ENCODE data around the gene GANC. TPM values are rescaled to one million over a fixed set of nuclear protein-coding genes. Genes with fewer than 3 reads are reported as not detected.

GANC gene
- total RNA-seq, 1 experiment from 2014 or later: 15.8 TPM

GRCh38 chr15:42385980-42386700 is 113.1 kb downstream of the GANC start:
- H3K27ac Mint-ChIP-seq: no peak overlapping the region; a peak in 2 of 7 replicates
- peaks cover 2% of the 10 kb centered on the region; the same call in 1 of the 2 replicates for H3K27me3 Mint-ChIP-seq (ENCODE audit: low read depth)
- no peaks in the 10 kb centered on the region; a peak in 1 of 5 replicates for H3K9me3 Mint-ChIP-seq
- H3K79me2 ChIP-seq (ENCODE audit: insufficient read depth, low read length): no peaks in the 10 kb centered on the region
- H4K91ac ChIP-seq (ENCODE audit: insufficient read length, low read depth, low read length): no peak overlapping the region
- no peaks in the 10 kb centered on the region for H3K79me1 ChIP-seq (ENCODE audit: insufficient read depth, low read depth, low read length, poor library complexity, severe bottlenecking)
- H3K4me3 Mint-ChIP-seq: no peak overlapping the region
- H2AK5ac ChIP-seq (ENCODE audit: insufficient read length, low read length): no peak overlapping the region
- no peaks in the 10 kb centered on the region; a peak in 1 of 7 replicates for H3K36me3 Mint-ChIP-seq (ENCODE audit: insufficient read depth in 1 of 3, low read depth in 3 of 3)
- H3K56ac ChIP-seq (ENCODE audit: insufficient read length, low read depth, low read length): no peak overlapping the region
- H3K4ac ChIP-seq (ENCODE audit: low read depth, low read length): no peak overlapping the region
- no CpG with 5 or more reads among the region's 12 CpGs for WGBS (ENCODE audit: extremely low coverage, insufficient read length, low lambda C conversion rate)
- H2BK12ac ChIP-seq (ENCODE audit: insufficient read length, low read depth, low read length): no peak overlapping the region
- H3K9ac ChIP-seq (ENCODE audit: extremely low read depth, insufficient read length, low read length): no peak overlapping the region
- H2BK120ac ChIP-seq (ENCODE audit: low read depth, low read length, poor library complexity, severe bottlenecking): no peak overlapping the region
- H2BK20ac ChIP-seq (ENCODE audit: low read depth, low read length, poor library complexity, severe bottlenecking): no peak overlapping the region
- no peaks in the 10 kb centered on the region for H3K27me3 ChIP-seq (ENCODE audit: insufficient read depth, low read length)
- H3K23me2 ChIP-seq (ENCODE audit: insufficient read length, low read depth, low read length, poor library complexity, severe bottlenecking): no peaks in the 10 kb centered on the region
- TF ChIP-seq, protein P1, sequence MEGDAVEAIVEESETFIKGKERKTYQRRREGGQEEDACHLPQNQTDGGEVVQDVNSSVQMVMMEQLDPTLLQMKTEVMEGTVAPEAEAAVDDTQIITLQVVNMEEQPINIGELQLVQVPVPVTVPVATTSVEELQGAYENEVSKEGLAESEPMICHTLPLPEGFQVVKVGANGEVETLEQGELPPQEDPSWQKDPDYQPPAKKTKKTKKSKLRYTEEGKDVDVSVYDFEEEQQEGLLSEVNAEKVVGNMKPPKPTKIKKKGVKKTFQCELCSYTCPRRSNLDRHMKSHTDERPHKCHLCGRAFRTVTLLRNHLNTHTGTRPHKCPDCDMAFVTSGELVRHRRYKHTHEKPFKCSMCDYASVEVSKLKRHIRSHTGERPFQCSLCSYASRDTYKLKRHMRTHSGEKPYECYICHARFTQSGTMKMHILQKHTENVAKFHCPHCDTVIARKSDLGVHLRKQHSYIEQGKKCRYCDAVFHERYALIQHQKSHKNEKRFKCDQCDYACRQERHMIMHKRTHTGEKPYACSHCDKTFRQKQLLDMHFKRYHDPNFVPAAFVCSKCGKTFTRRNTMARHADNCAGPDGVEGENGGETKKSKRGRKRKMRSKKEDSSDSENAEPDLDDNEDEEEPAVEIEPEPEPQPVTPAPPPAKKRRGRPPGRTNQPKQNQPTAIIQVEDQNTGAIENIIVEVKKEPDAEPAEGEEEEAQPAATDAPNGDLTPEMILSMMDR (conservative IDR thresholded peaks at IDR 0.05): no peak
- H3T11ph ChIP-seq (ENCODE audit: low read length): no peak overlapping the region
- peaks cover 22 to 25% of the 10 kb centered on the region in 2 experiments for H3K4me1 Mint-ChIP-seq
- H2AFZ ChIP-seq (ENCODE audit: low read length): no peak overlapping the region
- H2BK15ac ChIP-seq (ENCODE audit: low read depth, low read length): no peak overlapping the region
- H3K27ac ChIP-seq (ENCODE audit: insufficient read length, low read depth, low read length): no peak overlapping the region
- no peak overlapping the region for H3K14ac ChIP-seq (ENCODE audit: insufficient read depth, low read length)
- no peak overlapping the region for H4K8ac ChIP-seq (replicated peaks; ENCODE audit: insufficient read length, low read depth, low read length)
- H3K4me1 ChIP-seq (ENCODE audit: insufficient read depth, low read length): 0 out of 2 replicates have a peak, but pooled peaks cover 10% of the 10 kb centered on the region
- no peak overlapping the region for H3K18ac ChIP-seq (ENCODE audit: insufficient read length, low read depth, low read length)
- DNase-seq: peak; percentile 34
- no peak overlapping the region for H3K23ac ChIP-seq (ENCODE audit: insufficient read length, low read depth, low read length)
- H3K9me3 ChIP-seq (ENCODE audit: control insufficient read depth, low read depth, low read length): no peaks in the 10 kb centered on the region
- H3K4me2 ChIP-seq (ENCODE audit: insufficient read depth, insufficient read length, low read length): no peak overlapping the region
- no peak overlapping the region for H2BK5ac ChIP-seq (ENCODE audit: insufficient read length, low read length)
- no peak overlapping the region for H4K5ac ChIP-seq (ENCODE audit: insufficient read length, low read depth, low read length)
- no peaks in the 10 kb centered on the region for H4K20me1 ChIP-seq (ENCODE audit: control insufficient read depth, insufficient read depth, insufficient read length)
